RWPE2 (cell line): ENCODE measurements around the gene FBXL20.

ENCODE experiments used
- ATAC-seq: fragments of 200-7000 bp; cut with Tn5 transposase; 3 replicates; pipeline ENCODE4 v1.9.1; 2021; ENCODE audit warnings: low read depth
- DNase-seq: peaks from one replicate; pipeline ENCODE4 v3.0.0-alpha.2; 2020; ENCODE audit warnings: low spot score
- H3K27ac ChIP-seq: fragments of 450-650 bp; 2 replicates; pipeline ENCODE4 v1.5.1; 2017; ENCODE audit warnings: mild to moderate bottlenecking; ENCODE audit not compliant: poor library complexity, severe bottlenecking
- H3K27me3 ChIP-seq: fragments of 250-450 bp; sonication (Bioruptor Pico); 2 replicates; pipeline ENCODE4 v1.5.1; 2021; ENCODE audit warnings: mild to moderate bottlenecking, moderate library complexity; ENCODE audit not compliant: insufficient read depth, poor library complexity, severe bottlenecking
- H3K36me3 ChIP-seq: fragments of 250-450 bp; sonication (Bioruptor Pico); 2 replicates; pipeline ENCODE4 v1.5.1; 2020; ENCODE audit warnings: low read depth, mild to moderate bottlenecking, moderate library complexity
- H3K4me1 ChIP-seq: fragments of 250-450 bp; sonication (Bioruptor Pico); 2 replicates; pipeline ENCODE4 v1.5.1; 2021; ENCODE audit warnings: mild to moderate bottlenecking, moderate library complexity; ENCODE audit not compliant: insufficient read depth, poor library complexity, severe bottlenecking
- H3K4me3 ChIP-seq: fragments of 250-450 bp; sonication (Bioruptor Pico); 2 replicates; pipeline ENCODE4 v1.5.1; 2021; ENCODE audit warnings: mild to moderate bottlenecking, moderate library complexity; ENCODE audit not compliant: severe bottlenecking
- H3K9me3 ChIP-seq: fragments of 250-450 bp; sonication (Bioruptor Pico); 2 replicates; pipeline ENCODE4 v1.5.1; 2021; ENCODE audit warnings: mild to moderate bottlenecking, moderate library complexity; ENCODE audit not compliant: severe bottlenecking
- TF ChIP-seq, protein P1 (sequence below): fragments of 450-650 bp; IDR thresholded peaks from one replicate; pipeline ENCODE4 v1.5.1; 2017; ENCODE audit warnings: mild to moderate bottlenecking, moderate library complexity; ENCODE audit not compliant: poor library complexity, severe bottlenecking

The FBXL20 gene

DNA sequence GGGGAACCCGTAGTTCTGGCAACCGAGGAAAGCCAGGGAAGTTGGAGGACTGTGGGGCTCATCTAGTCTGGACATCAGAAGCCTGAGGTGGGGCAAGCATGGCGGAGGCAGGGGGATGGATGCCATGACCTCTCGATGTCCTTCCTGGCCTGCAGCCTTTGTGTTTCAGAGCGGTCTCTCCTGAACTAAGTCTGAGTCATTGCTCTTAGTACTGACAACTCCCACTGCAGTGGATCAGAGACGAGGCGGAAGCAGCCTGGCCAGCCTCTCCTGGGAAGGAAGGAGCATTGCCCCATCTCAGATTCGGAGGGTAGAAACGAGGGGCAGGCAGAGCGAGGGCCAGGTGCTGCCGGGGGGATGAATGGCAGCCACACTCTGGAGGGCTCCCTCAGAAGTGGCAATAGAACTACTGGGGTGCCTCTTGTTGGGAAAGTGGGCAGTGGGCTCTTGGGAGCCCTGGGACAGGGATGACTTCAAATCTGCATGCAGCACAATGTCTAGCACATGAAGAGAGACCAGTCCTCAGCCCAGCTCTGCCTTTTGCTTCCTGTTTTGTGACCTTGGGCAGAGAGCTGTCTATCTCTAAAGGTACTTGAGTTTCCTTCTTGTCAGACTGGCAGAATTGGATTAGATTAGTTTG is 172.0 kb downstream of the FBXL20 start:
- Histone ChIP-seq H3K27me3 (peaks cover 11% of the 10 kb centered on the region), H3K36me3 (no peaks in the 10 kb centered on the region), H3K9me3 (no peaks in the 10 kb centered on the region), H3K27ac (no peak overlapping the region), H3K4me3 (no peak overlapping the region), H3K4me1 (peaks cover 5% of the 10 kb centered on the region)
- TF ChIP-seq, protein P1, sequence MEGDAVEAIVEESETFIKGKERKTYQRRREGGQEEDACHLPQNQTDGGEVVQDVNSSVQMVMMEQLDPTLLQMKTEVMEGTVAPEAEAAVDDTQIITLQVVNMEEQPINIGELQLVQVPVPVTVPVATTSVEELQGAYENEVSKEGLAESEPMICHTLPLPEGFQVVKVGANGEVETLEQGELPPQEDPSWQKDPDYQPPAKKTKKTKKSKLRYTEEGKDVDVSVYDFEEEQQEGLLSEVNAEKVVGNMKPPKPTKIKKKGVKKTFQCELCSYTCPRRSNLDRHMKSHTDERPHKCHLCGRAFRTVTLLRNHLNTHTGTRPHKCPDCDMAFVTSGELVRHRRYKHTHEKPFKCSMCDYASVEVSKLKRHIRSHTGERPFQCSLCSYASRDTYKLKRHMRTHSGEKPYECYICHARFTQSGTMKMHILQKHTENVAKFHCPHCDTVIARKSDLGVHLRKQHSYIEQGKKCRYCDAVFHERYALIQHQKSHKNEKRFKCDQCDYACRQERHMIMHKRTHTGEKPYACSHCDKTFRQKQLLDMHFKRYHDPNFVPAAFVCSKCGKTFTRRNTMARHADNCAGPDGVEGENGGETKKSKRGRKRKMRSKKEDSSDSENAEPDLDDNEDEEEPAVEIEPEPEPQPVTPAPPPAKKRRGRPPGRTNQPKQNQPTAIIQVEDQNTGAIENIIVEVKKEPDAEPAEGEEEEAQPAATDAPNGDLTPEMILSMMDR: no peak
- ATAC-seq: peak; percentile 83
- DNase-seq: no peak

DNA sequence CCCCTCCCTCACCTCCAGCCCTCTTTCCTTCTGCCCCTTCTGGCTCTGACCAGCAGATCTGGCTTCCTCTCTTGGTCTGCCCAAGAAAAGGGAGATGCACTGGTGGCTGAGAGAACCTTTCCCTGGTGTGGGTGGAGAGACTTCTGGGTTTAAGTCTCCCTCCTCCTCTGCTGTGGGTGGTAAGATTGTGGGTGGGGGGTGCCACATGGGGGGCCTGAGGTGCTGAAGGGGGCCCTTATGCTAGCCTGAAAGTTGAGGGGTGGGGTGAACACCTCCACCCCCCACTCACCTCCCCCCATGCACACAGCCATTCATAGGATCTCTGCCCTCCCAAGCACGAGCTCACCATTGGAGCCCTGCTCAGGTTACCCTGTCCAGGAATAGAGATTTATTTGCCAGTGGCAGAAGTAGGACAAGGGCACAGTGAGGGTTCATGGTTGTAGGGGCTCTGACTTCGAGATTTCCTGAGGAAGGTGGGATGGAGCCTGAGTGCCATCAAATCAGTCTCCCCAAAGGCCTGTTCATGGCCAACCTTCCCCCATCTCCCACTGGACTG is 174.0 kb downstream of the FBXL20 start:
- no peaks in the 10 kb centered on the region for H3K36me3 ChIP-seq
- DNase-seq (no peak), ATAC-seq (no peak)
- no peak overlapping the region for H3K4me3 ChIP-seq
- H3K27ac ChIP-seq: no peak overlapping the region
- H3K4me1 ChIP-seq: peaks cover 5% of the 10 kb centered on the region
- H3K9me3 ChIP-seq: no peaks in the 10 kb centered on the region
- peaks cover 11% of the 10 kb centered on the region for H3K27me3 ChIP-seq
- TF ChIP-seq, protein P1: no peak

DNA sequence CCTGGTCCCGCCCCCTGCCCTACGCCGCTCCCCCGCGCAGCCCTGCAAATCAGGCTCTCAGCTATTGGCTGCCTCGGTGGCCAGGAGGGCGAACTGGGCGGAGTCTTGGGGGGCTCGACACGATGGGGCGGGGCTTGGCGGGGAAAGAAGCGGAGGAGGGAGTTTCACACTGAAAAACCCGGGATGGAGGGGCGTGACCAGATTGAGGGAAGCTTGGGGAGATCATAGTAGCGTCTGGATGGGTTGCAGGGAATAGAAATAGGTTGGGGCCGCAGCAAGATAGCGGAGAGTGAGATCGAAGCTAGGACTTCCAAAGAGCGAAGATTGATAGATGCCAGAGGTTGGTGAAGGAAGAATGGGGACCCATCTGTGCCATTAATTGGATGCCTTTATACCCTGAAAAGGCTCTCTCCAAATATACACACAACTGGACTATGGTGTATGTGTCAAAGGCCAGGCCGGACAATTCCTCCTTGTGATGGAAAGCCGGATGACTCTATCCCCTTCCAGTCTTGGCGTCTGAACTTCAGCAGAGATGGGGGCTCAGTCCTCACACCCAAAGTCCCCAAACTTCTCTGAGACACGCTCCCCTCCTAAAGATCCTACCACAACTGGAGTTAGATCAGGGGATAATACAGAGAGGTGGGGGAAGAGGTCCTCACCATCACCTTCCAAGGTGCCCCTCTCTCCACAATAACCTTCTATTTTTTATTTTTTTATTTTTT is 175.3 kb downstream of the FBXL20 start:
- no peaks in the 10 kb centered on the region for H3K36me3 ChIP-seq
- peaks cover 5% of the 10 kb centered on the region for H3K4me1 ChIP-seq
- TF ChIP-seq, protein P1: no peak
- H3K27me3 ChIP-seq: peaks cover 11% of the 10 kb centered on the region
- H3K9me3 ChIP-seq: no peaks in the 10 kb centered on the region
- peak overlapping the region; percentile 21 for H3K4me3 ChIP-seq
- no peak overlapping the region for H3K27ac ChIP-seq
- peak; percentile 51 for ATAC-seq
- DNase-seq: no peak

DNA sequence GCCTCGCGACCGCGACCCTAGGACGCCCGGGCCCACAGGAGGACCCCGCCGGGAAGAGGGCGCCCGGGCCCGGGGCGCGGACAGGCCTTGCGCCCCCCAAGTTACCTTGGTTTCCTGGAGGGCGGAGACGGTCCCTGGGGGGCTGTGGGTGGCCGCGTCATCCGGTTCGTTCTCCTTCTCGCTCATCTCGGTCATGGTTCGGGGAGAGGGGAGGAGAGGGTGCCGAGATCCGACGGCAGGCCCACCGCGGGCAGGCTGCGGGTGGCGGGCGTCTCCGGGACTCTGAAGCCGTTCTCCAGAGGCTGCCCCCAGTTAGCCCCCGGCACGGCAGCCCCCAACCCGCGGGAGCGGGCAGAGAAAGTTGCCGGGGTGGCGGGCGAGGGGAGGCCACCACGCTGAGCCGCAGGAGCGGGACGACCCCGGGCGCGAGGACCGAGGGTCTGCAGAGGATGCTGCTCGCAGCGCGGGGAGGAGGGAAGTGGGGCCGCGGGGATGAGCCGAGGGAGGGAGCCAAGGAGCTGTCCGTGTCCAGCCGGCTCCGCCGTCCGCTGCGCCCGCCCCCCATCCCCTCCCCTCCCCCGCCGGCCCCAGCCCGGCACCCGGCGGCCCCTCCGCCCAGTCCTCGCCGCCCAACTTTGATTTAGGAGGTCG is 176.0 kb downstream of the FBXL20 start, which contains the start of gene STAC2:
Gene STAC2, minus strand, starts transcription at position 638 of the 651 bp plus-strand sequence. Its CDS starts 443 bp downstream, at position 195.
- Histone ChIP-seq H3K9me3 (no peaks in the 10 kb centered on the region), H3K27me3 (peaks cover 11% of the 10 kb centered on the region), H3K27ac (no peak within 1 kb of the TSS), H3K36me3 (no peaks in the 10 kb centered on the region), H3K4me3 (peak within 1 kb of the TSS; percentile 21), H3K4me1 (peaks cover 5% of the 10 kb centered on the region)
- DNase-seq (no peak), ATAC-seq (no peak; the same call in 2 of the 3 replicates)
- TF ChIP-seq, protein P1: no peak
